M059J (cell line): ENCODE measurements around the gene BATF3. TPM values are rescaled to one million over a fixed set of nuclear protein-coding genes. Genes with fewer than 3 reads are reported as not detected.

ENCODE experiments used
- total RNA-seq: library from RNA; depleted of rRNA; stranded (reverse); fragments of >200 nt; shearing (Covaris generic); gene quantifications from 2 replicates; pipeline ENCODE4 v1.2.3, GENCODE V29; 2014; rRNA removed

The BATF3 gene
- total RNA-seq, 1 experiment from 2014 or later = 3.3 TPM

Other genes with a start within 250 kb of the BATF3 start
- gene ATF3, start 91.1 kb downstream of the BATF3 start, total RNA-seq = 5.1 and 6.0 TPM in 2 replicates
- 44.5 and 87.9 TPM in 2 replicates for gene NSL1, start 91.9 kb upstream of the BATF3 start, total RNA-seq
- gene TATDN3, start 92.1 kb upstream of the BATF3 start, total RNA-seq = 12.5 and 15.7 TPM in 2 replicates
- gene SPATA45, start 147.8 kb upstream of the BATF3 start, total RNA-seq = 1.8 TPM in 1 of 2 replicates, not detected in the other
- gene FLVCR1, start 158.4 kb upstream of the BATF3 start, total RNA-seq = 4.2 and 8.1 TPM in 2 replicates